H1 (cell line): ENCODE measurements around the gene RASAL2. TPM values are rescaled to one million over a fixed set of nuclear protein-coding genes. Genes with fewer than 3 reads are reported as not detected.

Experiments
- ASH2L ChIP-seq: fragments of 200-600, 300-600 bp; sonication (generic); IDR thresholded peaks from one replicate; pipeline ENCODE4 v1.7.1; 2017; ENCODE audit warnings: low read length
- BCL11A ChIP-seq, 2 experiments: IDR thresholded peaks; one replicate each; pipeline ENCODE4 v1.6.1; 2011; ENCODE audit warnings: low read depth in 2 of 2, low read length in 2 of 2, mild to moderate bottlenecking in 2 of 2
- HDAC6 ChIP-seq: IDR thresholded peaks from one replicate; pipeline ENCODE4 v1.7.1; 2012; ENCODE audit warnings: low read depth, mild to moderate bottlenecking, inconsistent platforms, low read length, moderate library complexity
- POU5F1 ChIP-seq: IDR thresholded peaks from 2 replicates; pipeline ENCODE4 v1.6.1; 2011; ENCODE audit warnings: low read depth, mild to moderate bottlenecking, low read length, moderate library complexity
- RAD21 ChIP-seq, 2 experiments: IDR thresholded peaks in 1 of 2; conservative IDR thresholded peaks in 1 of 2; 2 replicates each; pipeline ENCODE4 v1.6.1; 2011; ENCODE audit warnings: low read depth in 2 of 2, low read length in 2 of 2, improper control_type of control experiment in 1 of 2, inconsistent platforms in 1 of 2, mild to moderate bottlenecking in 1 of 2, moderate library complexity in 1 of 2
- SIRT6 ChIP-seq: IDR thresholded peaks from one replicate; pipeline ENCODE4 v1.7.1; 2012; ENCODE audit warnings: low read length, inconsistent platforms
- SUZ12 ChIP-seq: fragments of 200-600 bp; sonication (generic); IDR thresholded peaks from 2 replicates; pipeline ENCODE4 v1.6.1; 2012; ENCODE audit warnings: mild to moderate bottlenecking, inconsistent platforms, low read length, moderate library complexity, mixed read lengths
- polyA plus RNA-seq, 7 experiments: library from polyadenylated mRNA; depleted of rRNA in 3 of 7; stranded (reverse) in 5 of 7; unstranded in 2 of 7; fragments of >200 nt in 5 of 7; fragments of 200-250 nt in 2 of 7; gene quantifications; 1 replicate in 5 of 7; 2 replicates in 1 of 7; 4 replicates in 1 of 7; pipeline versions ENCODE4 v1.2.1 to v1.2.3, GENCODE V29; 2011 to 2013; ENCODE audit warnings: missing spikeins in 2 of 7, mixed read lengths in 2 of 7
- total RNA-seq: library from RNA; stranded (reverse); fragmentation: NEBNext Ultra II Directional; extraction: Animal tissue kit (Norgen Biotek cat#: 25700); gene quantifications from 2 replicates; pipeline ENCODE4 v1.2.1, GENCODE V29; 2021

RASAL2 gene
- total and polyA plus RNA-seq, 2 of the 8 experiments (the other 6 are each of a cell fraction or from before 2014, with no cell fraction given): 15.9 to 32.5 TPM

DNA sequence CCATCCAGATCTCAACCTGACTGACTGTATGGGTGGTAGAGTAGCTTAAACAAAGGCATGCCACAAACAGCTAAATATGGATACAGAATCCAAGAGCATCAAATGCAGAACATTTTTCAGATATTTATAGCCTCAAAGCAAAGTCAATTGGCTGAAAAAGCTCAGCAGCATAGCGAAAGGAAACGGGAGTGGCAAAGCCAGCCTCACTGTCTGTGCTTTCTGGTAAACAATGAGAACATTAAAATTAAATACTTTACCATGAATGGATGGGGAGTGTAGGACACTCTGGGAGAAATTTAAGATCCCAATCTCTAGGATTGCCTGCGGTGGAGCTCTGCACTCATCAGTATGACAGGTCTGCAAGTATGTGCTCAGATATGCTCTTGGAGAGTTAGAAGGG lies 4.4 kb downstream of the RASAL2 start (continued):
- TF ChIP-seq RAD21 (IDR thresholded peaks at IDR 0.05 in 1 of 2, conservative IDR thresholded peaks at IDR 0.05 in 1 of 2; ENCODE audit: low read depth in 2 of 2, low read length in 2 of 2): no peak
- TF ChIP-seq POU5F1: no peak
- no peak for TF ChIP-seq ASH2L
- TF ChIP-seq HDAC6: no peak
- TF ChIP-seq BCL11A (IDR thresholded peaks at IDR 0.05; ENCODE audit: low read depth in 2 of 2, low read length in 2 of 2): no peak
- TF ChIP-seq SIRT6: no peak
- TF ChIP-seq SUZ12: no peak
